GM23338 (cell line): ENCODE measurements around the gene CMC2. TPM values are rescaled to one million over a fixed set of nuclear protein-coding genes. Genes with fewer than 3 reads are reported as not detected.

Experiments used
- ATAC-seq: fragments of 200-7000 bp; cut with Tn5 transposase; 3 replicates; pipeline ENCODE4 v1.9.1; 2020
- DNase-seq: peaks from one replicate; pipeline ENCODE4 v3.0.0-alpha.2; 2015; ENCODE audit warnings: low spot score
- H2AFZ ChIP-seq: fragments of 200-600 bp; sonication (generic); 2 replicates; pipeline ENCODE4 v1.8.0; 2016; ENCODE audit warnings: antibody characterized with exemption, mild to moderate bottlenecking, moderate library complexity
- H3F3A ChIP-seq: fragments of 200-600 bp; sonication (generic); replicated peaks from 2 replicates; pipeline ENCODE4 v1.8.0; 2017; ENCODE audit warnings: antibody characterized with exemption, mixed run types, low read depth
- H3K27ac ChIP-seq: fragments of 200-600 bp; sonication (generic); 2 replicates; pipeline ENCODE4 v1.6.1; 2016; ENCODE audit warnings: low read depth
- H3K27me3 ChIP-seq: fragments of 200-600 bp; sonication (generic); 2 replicates; pipeline ENCODE4 v1.8.0; 2016; ENCODE audit warnings: mild to moderate bottlenecking, mixed run types, moderate library complexity; ENCODE audit not compliant: insufficient read depth
- H3K36me3 ChIP-seq: fragments of 200-600 bp; sonication (generic); 2 replicates; pipeline ENCODE4 v1.8.0; 2016; ENCODE audit warnings: mild to moderate bottlenecking; ENCODE audit not compliant: insufficient read depth
- H3K4me1 ChIP-seq: fragments of 200-600 bp; sonication (generic); 2 replicates; pipeline ENCODE4 v1.8.0; 2016; ENCODE audit warnings: mild to moderate bottlenecking, moderate library complexity; ENCODE audit not compliant: insufficient read depth
- H3K4me2 ChIP-seq: fragments of 200-600 bp; sonication (generic); 2 replicates; pipeline ENCODE4 v1.7.1; 2017; ENCODE audit warnings: mixed run types
- H3K4me3 ChIP-seq: fragments of 200-600 bp; sonication (generic); 2 replicates; pipeline ENCODE4 v1.6.1; 2016; ENCODE audit warnings: mixed run types
- H3K79me2 ChIP-seq: fragments of 200-600 bp; sonication (generic); replicated peaks from 2 replicates; pipeline ENCODE4 v1.8.0; 2017; ENCODE audit warnings: mild to moderate bottlenecking; ENCODE audit not compliant: insufficient read depth
- H3K9me2 ChIP-seq: fragments of 200-600 bp; sonication (generic); 2 replicates; pipeline ENCODE4 v1.8.0; 2017; ENCODE audit not compliant: insufficient read depth
- H4K20me1 ChIP-seq: fragments of 200-600 bp; sonication (generic); replicated peaks from 2 replicates; pipeline ENCODE4 v1.8.0; 2017; ENCODE audit warnings: mild to moderate bottlenecking; ENCODE audit not compliant: insufficient read depth
- H3K27ac Mint-ChIP-seq: 2 replicates; pipeline ENCODE4 v1.8.0; 2020; ENCODE audit warnings: inconsistent platforms, mild to moderate bottlenecking, moderate library complexity, mixed read lengths
- H3K27me3 Mint-ChIP-seq: 3 replicates; pipeline ENCODE4 v1.8.0; 2022; ENCODE audit warnings: low read depth, mild to moderate bottlenecking, moderate library complexity, mixed read lengths, inconsistent platforms; ENCODE audit not compliant: insufficient read depth, poor library complexity
- H3K36me3 Mint-ChIP-seq: 3 replicates; pipeline ENCODE4 v1.8.0; 2021; ENCODE audit warnings: low read depth, mild to moderate bottlenecking, inconsistent platforms, moderate library complexity, mixed read lengths
- H3K4me1 Mint-ChIP-seq: 3 replicates; pipeline ENCODE4 v1.8.0; 2020; ENCODE audit warnings: mild to moderate bottlenecking, inconsistent platforms, mixed read lengths
- H3K4me3 Mint-ChIP-seq: 3 replicates; pipeline ENCODE4 v1.8.0; 2021; ENCODE audit warnings: moderate library complexity, mild to moderate bottlenecking, inconsistent platforms, mixed read lengths
- H3K9me3 Mint-ChIP-seq: 3 replicates; pipeline ENCODE4 v1.8.0; 2020; ENCODE audit warnings: moderate library complexity, mild to moderate bottlenecking, inconsistent platforms, mixed read lengths
- CREB1 ChIP-seq: fragments of 250-450 bp; sonication (Bioruptor Pico); IDR thresholded peaks from 2 replicates; pipeline ENCODE4 v1.5.0; 2020; ENCODE audit warnings: low read depth, mild to moderate bottlenecking, moderate library complexity
- CTCF ChIP-seq, 2 experiments: fragments of 200-600 bp in 1 of 2; sonication (generic) in 1 of 2; conservative IDR thresholded peaks; 2 replicates each; pipeline versions ENCODE4 v1.5.1 to v1.6.1; 2016 to 2017; ENCODE audit warnings: antibody characterized with exemption in 2 of 2, low read depth in 2 of 2, mild to moderate bottlenecking in 2 of 2, moderate library complexity in 1 of 2
- ETS1 ChIP-seq: IDR thresholded peaks from 2 replicates; pipeline ENCODE4 v1.6.1; 2016; ENCODE audit warnings: antibody characterized with exemption
- EZH2 ChIP-seq: fragments of 200-600 bp; sonication (generic); IDR thresholded peaks from one replicate; pipeline ENCODE4 v1.8.0; 2017; ENCODE audit warnings: antibody characterized with exemption, mild to moderate bottlenecking, low read depth; ENCODE audit not compliant: unreplicated experiment
- EZH2phosphoT487 ChIP-seq: fragments of 200-600 bp; sonication (generic); IDR thresholded peaks from one replicate; pipeline ENCODE4 v1.8.1; 2018; ENCODE audit warnings: antibody characterized with exemption; ENCODE audit not compliant: unreplicated experiment
- JUNB ChIP-seq: IDR thresholded peaks from one replicate; pipeline ENCODE4 v1.6.1; 2016; ENCODE audit warnings: antibody characterized with exemption; ENCODE audit not compliant: unreplicated experiment
- NANOG ChIP-seq: IDR thresholded peaks from 2 replicates; pipeline ENCODE4 v1.6.1; 2016; ENCODE audit warnings: antibody characterized with exemption, borderline replicate concordance
- POLR2AphosphoS5 ChIP-seq: IDR thresholded peaks from 2 replicates; pipeline ENCODE4 v1.6.1; 2016; ENCODE audit warnings: antibody characterized with exemption, low read depth
- REST ChIP-seq: IDR thresholded peaks from one replicate; pipeline ENCODE4 v1.6.1; 2018; ENCODE audit warnings: antibody characterized with exemption; ENCODE audit not compliant: unreplicated experiment
- STAT1 ChIP-seq: IDR thresholded peaks from one replicate; pipeline ENCODE4 v1.6.1; 2016; ENCODE audit warnings: antibody characterized with exemption; ENCODE audit not compliant: unreplicated experiment
- ZNF114 ChIP-seq: fragments of 250-450 bp; sonication (Bioruptor Pico); IDR thresholded peaks from 2 replicates; pipeline ENCODE4 v1.5.0; 2020; ENCODE audit warnings: mild to moderate bottlenecking, moderate library complexity
- ZNF331 ChIP-seq: fragments of 250-450 bp; sonication (Bioruptor Pico); IDR thresholded peaks from 2 replicates; pipeline ENCODE4 v1.5.0; 2020; ENCODE audit warnings: low read depth, mild to moderate bottlenecking, moderate library complexity
- ZNF462 ChIP-seq: fragments of 250-450 bp; sonication (Bioruptor Pico); IDR thresholded peaks from 2 replicates; pipeline ENCODE4 v1.5.0; 2020; ENCODE audit warnings: mild to moderate bottlenecking, moderate library complexity
- polyA plus RNA-seq: library from polyadenylated mRNA; unstranded; fragments of >200 nt; fragmentation: Nextera tagmentation; extraction: Ambion mirVana; gene quantifications from 2 replicates; pipeline ENCODE4 v1.2.1, GENCODE V29; 2016
- total RNA-seq: library from RNA; depleted of rRNA; stranded (reverse); fragments of >200 nt; shearing (Covaris generic); gene quantifications from 2 replicates; pipeline ENCODE4 v1.2.3, GENCODE V29; 2014

The CMC2 gene
- total and polyA plus RNA-seq, 2 experiments from 2014 or later = 35.7 to 211 TPM

- Histone ChIP-seq H3K9me2 (no peaks in the 10 kb centered on the region), H3K27ac (no peak overlapping the region), H3K4me3 (no peak overlapping the region), H3K4me1 (peaks cover 6% of the 10 kb centered on the region), H3F3A (no peaks in the 10 kb centered on the region), H4K20me1 (peaks cover 37% of the 10 kb centered on the region), H3K27me3 (no peaks in the 10 kb centered on the region), H3K79me2 (peaks cover 99% of the 10 kb centered on the region), H2AFZ (no peak overlapping the region), H3K4me2 (no peak overlapping the region), H3K36me3 (no peaks in the 10 kb centered on the region)
- ATAC-seq (no peak), DNase-seq (no peak)
- no peak for TF ChIP-seq ZNF114 (CRISPR knock-in tag)
- no peak for TF ChIP-seq NANOG
- no peak for TF ChIP-seq CTCF (conservative IDR thresholded peaks at IDR 0.05; ENCODE audit: low read depth in 2 of 2)
- no peak for TF ChIP-seq CREB1 (CRISPR knock-in tag)
- no peak for TF ChIP-seq EZH2
- no peak for TF ChIP-seq JUNB
- no peak for TF ChIP-seq REST
- TF ChIP-seq EZH2phosphoT487 = no peak
- no peak for TF ChIP-seq ETS1
- TF ChIP-seq STAT1 = no peak
- no peak for TF ChIP-seq POLR2AphosphoS5
- TF ChIP-seq ZNF462 (CRISPR knock-in tag) = no peak
- no peak for TF ChIP-seq ZNF331 (CRISPR knock-in tag)
- no peaks in the 10 kb centered on the region for H3K36me3 Mint-ChIP-seq
- H3K4me1 Mint-ChIP-seq = peaks cover 14% of the 10 kb centered on the region
- H3K9me3 Mint-ChIP-seq = no peaks in the 10 kb centered on the region
- H3K27ac Mint-ChIP-seq = no peak overlapping the region
- H3K4me3 Mint-ChIP-seq = no peak overlapping the region
- H3K27me3 Mint-ChIP-seq = peaks cover 2% of the 10 kb centered on the region
Observed at GRCh38 chr16:81000873-81001272, 5.8 kb downstream of the CMC2 start.
